GM23248 (cell line): ENCODE results near the gene SRGAP2C. TPM values are rescaled to one million over a fixed set of nuclear protein-coding genes. Genes with fewer than 3 reads are reported as not detected.
"Not testable (repeated sequence)": the region's sequence is repeated elsewhere in the genome, so short reads cannot be mapped to it uniquely, and the experiment has no call there.

Experiments
- DNase-seq: peaks from one replicate; pipeline ENCODE4 v3.0.0-alpha.2; 2015
- H2AFZ ChIP-seq: fragments of 200-600 bp; sonication (generic); 2 replicates; pipeline ENCODE4 v1.6.1; 2016; ENCODE audit warnings: antibody characterized with exemption
- H3F3A ChIP-seq: fragments of 200-600 bp; sonication (generic); 2 replicates; pipeline ENCODE4 v1.6.1; 2016; ENCODE audit warnings: mild to moderate bottlenecking, antibody characterized with exemption, mixed run types; ENCODE audit not compliant: insufficient read depth
- H3K27ac ChIP-seq: fragments of 200-600 bp; sonication (generic); 2 replicates; pipeline ENCODE4 v1.5.1; 2016; ENCODE audit warnings: mild to moderate bottlenecking
- H3K27me3 ChIP-seq: fragments of 200-600 bp; sonication (generic); replicated peaks from 2 replicates; pipeline ENCODE4 v1.6.1; 2016; ENCODE audit warnings: mild to moderate bottlenecking; ENCODE audit not compliant: insufficient read depth
- H3K36me3 ChIP-seq: fragments of 200-600 bp; sonication (generic); 2 replicates; pipeline ENCODE4 v1.6.1; 2016; ENCODE audit warnings: low read depth, mild to moderate bottlenecking
- H3K4me1 ChIP-seq: fragments of 200-600 bp; sonication (generic); 2 replicates; pipeline ENCODE4 v1.6.1; 2016; ENCODE audit warnings: mild to moderate bottlenecking; ENCODE audit not compliant: insufficient read depth
- H3K4me2 ChIP-seq: fragments of 200-600 bp; sonication (generic); one replicate; pipeline ENCODE4 v1.6.1; 2016; ENCODE audit warnings: mild to moderate bottlenecking; ENCODE audit not compliant: unreplicated experiment
- H3K4me3 ChIP-seq: fragments of 200-600 bp; sonication (generic); 2 replicates; pipeline ENCODE4 v1.5.1; 2016; ENCODE audit warnings: mild to moderate bottlenecking
- H3K79me2 ChIP-seq: fragments of 200-600 bp; sonication (generic); 2 replicates; pipeline ENCODE4 v1.6.1; 2016; ENCODE audit warnings: mild to moderate bottlenecking; ENCODE audit not compliant: insufficient read depth
- H3K9ac ChIP-seq: fragments of 200-600 bp; sonication (generic); 2 replicates; pipeline ENCODE4 v1.6.1; 2016; ENCODE audit warnings: mild to moderate bottlenecking
- H3K9me2 ChIP-seq: fragments of 200-600 bp; sonication (generic); 2 replicates; pipeline ENCODE4 v1.6.1; 2016; ENCODE audit warnings: mixed run types, mild to moderate bottlenecking, moderate library complexity; ENCODE audit not compliant: insufficient read depth
- H3K9me3 ChIP-seq: fragments of 200-600 bp; sonication (generic); one replicate; pipeline ENCODE4 v1.6.1; 2017; ENCODE audit warnings: low read depth
- H4K20me1 ChIP-seq: fragments of 200-600 bp; sonication (generic); 2 replicates; pipeline ENCODE4 v1.6.0; 2016; ENCODE audit not compliant: insufficient read depth
- WGBS, 2 experiments: methylation state at CpG; one replicate each; pipeline ENCODE4 v1.1.6; 2015 to 2017; ENCODE audit warnings: low lambda C conversion rate in 2 of 2, low coverage in 1 of 2; ENCODE audit errors: missing lambda C conversion rate in 2 of 2; 5-methylcytosine and 5-hydroxymethylcytosine counted together
- in situ Hi-C: fragments of 300-500 bp; cut with MboI; formaldehyde crosslinking; loops from 2 replicates; pipeline ENCODE4 v1.15.0; 2020
- polyA plus RNA-seq: library from polyadenylated mRNA; unstranded; fragments of >200 nt; fragmentation: Nextera tagmentation; extraction: Ambion mirVana; gene quantifications from 2 replicates; pipeline ENCODE4 v1.2.1, GENCODE V29; 2016
- total RNA-seq: library from RNA; depleted of rRNA; stranded (reverse); fragments of >200 nt; shearing (Covaris generic); gene quantifications from 2 replicates; pipeline ENCODE4 v1.2.3, GENCODE V29; 2014

SRGAP2C gene
- total and polyA plus RNA-seq, 2 experiments from 2014 or later = 15.6 to 21.5 TPM

GRCh38 chr1:121317491-121318468, 133.0 kb downstream of the SRGAP2C start:
- H3F3A ChIP-seq, in situ Hi-C loops, H3K9me2 ChIP-seq, H2AFZ ChIP-seq, DNase-seq, H3K27ac ChIP-seq, H3K4me1 ChIP-seq, H3K36me3 ChIP-seq, H3K4me2 ChIP-seq, H4K20me1 ChIP-seq, H3K79me2 ChIP-seq, H3K4me3 ChIP-seq, H3K27me3 ChIP-seq, H3K9ac ChIP-seq, H3K9me3 ChIP-seq: not testable (repeated sequence)
- WGBS, 2 experiments = no CpG with 5 or more reads among the region's 11 CpGs

- H3K9me2 ChIP-seq, H3K4me3 ChIP-seq, H3K27ac ChIP-seq, H3K79me2 ChIP-seq, H3K4me2 ChIP-seq, H3K9ac ChIP-seq, H3F3A ChIP-seq, in situ Hi-C loops, H4K20me1 ChIP-seq, H2AFZ ChIP-seq, H3K27me3 ChIP-seq, H3K4me1 ChIP-seq, H3K9me3 ChIP-seq, DNase-seq, H3K36me3 ChIP-seq: not testable (repeated sequence)
- WGBS, 2 experiments = 8% methylated on average over 2 of the region's 2 CpGs; no CpG with 5 or more reads in 1 of the 2 experiments
Measured at GRCh38 chr1:121318687-121319086, 133.9 kb downstream of the SRGAP2C start.

- H3K9me3 ChIP-seq, H3K36me3 ChIP-seq, H3F3A ChIP-seq, H3K27ac ChIP-seq, H3K4me1 ChIP-seq, DNase-seq, H3K4me3 ChIP-seq, H3K79me2 ChIP-seq, H2AFZ ChIP-seq, H3K4me2 ChIP-seq, H4K20me1 ChIP-seq, H3K9me2 ChIP-seq, H3K27me3 ChIP-seq, H3K9ac ChIP-seq, in situ Hi-C loops: not testable (repeated sequence)
- WGBS, 2 experiments = no CpG with 5 or more reads among the region's 1 CpG
Measured at GRCh38 chr1:121321660-121322059, 136.9 kb downstream of the SRGAP2C start.

- H4K20me1 ChIP-seq, H3K27ac ChIP-seq, H3K4me3 ChIP-seq, H3K9me2 ChIP-seq, H3K4me1 ChIP-seq, in situ Hi-C loops, H3F3A ChIP-seq, H3K4me2 ChIP-seq, H2AFZ ChIP-seq, H3K9me3 ChIP-seq, H3K36me3 ChIP-seq, DNase-seq, H3K27me3 ChIP-seq, H3K79me2 ChIP-seq, H3K9ac ChIP-seq: not testable (repeated sequence)
Measured at GRCh38 chr1:121324726-121325125, 140.0 kb downstream of the SRGAP2C start.

- H4K20me1 ChIP-seq, H3K4me1 ChIP-seq, DNase-seq, H3K9ac ChIP-seq, H3K4me2 ChIP-seq, H3K4me3 ChIP-seq, H2AFZ ChIP-seq, in situ Hi-C loops, H3K9me2 ChIP-seq, H3K79me2 ChIP-seq, H3K36me3 ChIP-seq, H3K9me3 ChIP-seq, H3K27me3 ChIP-seq, H3F3A ChIP-seq: not testable (repeated sequence)
- peak overlapping the region; percentile 62 for H3K27ac ChIP-seq
Measured at GRCh38 chr1:121332141-121332540, 147.4 kb downstream of the SRGAP2C start.

GRCh38 chr1:121332599-121333562, 148.1 kb downstream of the SRGAP2C start:
- H3K36me3 ChIP-seq, DNase-seq, H3K9me3 ChIP-seq, H3K9me2 ChIP-seq, H3F3A ChIP-seq, H3K4me1 ChIP-seq, H4K20me1 ChIP-seq, H3K79me2 ChIP-seq, H2AFZ ChIP-seq, H3K27me3 ChIP-seq, H3K4me3 ChIP-seq, H3K4me2 ChIP-seq, in situ Hi-C loops, H3K9ac ChIP-seq: not testable (repeated sequence)
- WGBS, 2 experiments = no CpG with 5 or more reads among the region's 8 CpGs
- H3K27ac ChIP-seq = peak overlapping the region; percentile 62

- H3K9ac ChIP-seq, H3K27ac ChIP-seq, H2AFZ ChIP-seq, H3K4me3 ChIP-seq, H3K9me3 ChIP-seq, H3K9me2 ChIP-seq, H3K79me2 ChIP-seq, H3F3A ChIP-seq, in situ Hi-C loops, H3K4me2 ChIP-seq, DNase-seq, H3K36me3 ChIP-seq, H4K20me1 ChIP-seq, H3K4me1 ChIP-seq, H3K27me3 ChIP-seq: not testable (repeated sequence)
- WGBS, 2 experiments = no CpG with 5 or more reads among the region's 1 CpG
Measured at GRCh38 chr1:121337958-121338357, 153.2 kb downstream of the SRGAP2C start.
